Esophagus muscularis mucosa (tissue), 4 donors: ENCODE data around the gene PYGB. TPM values are rescaled to one million over a fixed set of nuclear protein-coding genes. Genes with fewer than 3 reads are reported as not detected.

ENCODE experiments used
- DNase-seq: peaks from one replicate; pipeline ENCODE4 v3.0.0-alpha.2; 2017; ENCODE audit errors: extremely low spot score
- H3K27ac ChIP-seq, 4 donors: fragments of 200-600 bp; sonication (generic); replicated peaks in 1 of 4; 1 replicate in 3 of 4; 2 replicates in 1 of 4; pipeline ENCODE4 v1.5.1; 2016 to 2019; ENCODE audit warnings: mild to moderate bottlenecking in 1 of 4
- H3K27me3 ChIP-seq, 4 donors: fragments of 200-600 bp; sonication (generic); one replicate each; pipeline versions ENCODE4 v1.5.1 to v1.6.0; 2016 to 2019
- H3K36me3 ChIP-seq, 4 donors: fragments of 200-600 bp; sonication (generic); one replicate each; pipeline ENCODE4 v1.5.1; 2016 to 2019
- H3K4me1 ChIP-seq, 4 donors: fragments of 200-600 bp; sonication (generic); one replicate each; pipeline ENCODE4 v1.5.1; 2016 to 2019
- H3K4me3 ChIP-seq, 4 donors: fragments of 200-600 bp; sonication (generic); 1 replicate in 2 of 4; 2 replicates in 2 of 4; pipeline ENCODE4 v1.5.1; 2016 to 2019; ENCODE audit warnings: mild to moderate bottlenecking in 4 of 4, moderate library complexity in 1 of 4
- H3K9me3 ChIP-seq, 4 donors: fragments of 200-600 bp; sonication (generic); 1 replicate in 3 of 4; 2 replicates in 1 of 4; pipeline ENCODE4 v1.5.1; 2016 to 2019
- CTCF ChIP-seq, 3 experiments: fragments of 200-600 bp in 2 of 3; fragments of 450-650 bp in 1 of 3; sonication (generic) in 2 of 3; IDR thresholded peaks; one replicate each; pipeline ENCODE4 v1.5.1; 2017 to 2019; ENCODE audit warnings: antibody characterized with exemption in 3 of 3, mild to moderate bottlenecking in 2 of 3, moderate library complexity in 1 of 3
- EP300 ChIP-seq: sonication (generic); formaldehyde crosslinking; IDR thresholded peaks from one replicate; pipeline ENCODE4 v1.6.1; 2017; ENCODE audit warnings: antibody characterized with exemption
- POLR2A ChIP-seq: fragments of 450-650 bp; IDR thresholded peaks from one replicate; pipeline ENCODE4 v1.6.1; 2017; ENCODE audit warnings: antibody characterized with exemption, moderate library complexity, mild to moderate bottlenecking, low read depth
- POLR2AphosphoS5 ChIP-seq, 2 donors: sonication (generic); formaldehyde crosslinking; IDR thresholded peaks; one replicate each; pipeline ENCODE4 v1.6.1; 2017; ENCODE audit warnings: antibody characterized with exemption in 2 of 2
- WGBS: methylation state at CpG from one replicate; pipeline ENCODE4 v1.1.5; 2018; 5-methylcytosine and 5-hydroxymethylcytosine counted together
- intact Hi-C: fragments of 100-400 bp; cut with DNase I; formaldehyde crosslinking; loops from one replicate; pipeline ENCODE4 v1.15.1; 2023
- total RNA-seq, 4 donors: library from RNA; depleted of rRNA; stranded (reverse); fragments of >200 nt; gene quantifications; one replicate each; pipeline versions ENCODE4 v1.1.0 to v1.2.1, GENCODE V29; 2016

The PYGB gene
- total RNA-seq, 4 donors from 2014 or later: 398 to 632 (median 462) TPM

- peak overlapping the region; percentile 18 to 86 (median 70) for H3K27ac ChIP-seq
- no peaks in the 10 kb centered on the region for H3K9me3 ChIP-seq
- H3K27me3 ChIP-seq: no peaks in the 10 kb centered on the region
- peaks cover 3 to 22% (median 15%) of the 10 kb centered on the region in 4 donors for H3K4me1 ChIP-seq
- TF ChIP-seq POLR2AphosphoS5 (IDR thresholded peaks at IDR 0.05): no peak
- TF ChIP-seq EP300: no peak
- no peak for TF ChIP-seq POLR2A
- no peak for TF ChIP-seq CTCF (IDR thresholded peaks at IDR 0.05)
- no peak for DNase-seq
- H3K4me3 ChIP-seq: no peak overlapping the region
- peaks cover 82 to 100% (median 99%) of the 10 kb centered on the region in 4 donors for H3K36me3 ChIP-seq
- intact Hi-C loops: no loop called here
- WGBS: 84% methylated on average over 11 of the region's 11 CpGs
These were observed 34.9 kb downstream of the PYGB start for GRCh38 chr20:25282796-25283195.

DNA sequence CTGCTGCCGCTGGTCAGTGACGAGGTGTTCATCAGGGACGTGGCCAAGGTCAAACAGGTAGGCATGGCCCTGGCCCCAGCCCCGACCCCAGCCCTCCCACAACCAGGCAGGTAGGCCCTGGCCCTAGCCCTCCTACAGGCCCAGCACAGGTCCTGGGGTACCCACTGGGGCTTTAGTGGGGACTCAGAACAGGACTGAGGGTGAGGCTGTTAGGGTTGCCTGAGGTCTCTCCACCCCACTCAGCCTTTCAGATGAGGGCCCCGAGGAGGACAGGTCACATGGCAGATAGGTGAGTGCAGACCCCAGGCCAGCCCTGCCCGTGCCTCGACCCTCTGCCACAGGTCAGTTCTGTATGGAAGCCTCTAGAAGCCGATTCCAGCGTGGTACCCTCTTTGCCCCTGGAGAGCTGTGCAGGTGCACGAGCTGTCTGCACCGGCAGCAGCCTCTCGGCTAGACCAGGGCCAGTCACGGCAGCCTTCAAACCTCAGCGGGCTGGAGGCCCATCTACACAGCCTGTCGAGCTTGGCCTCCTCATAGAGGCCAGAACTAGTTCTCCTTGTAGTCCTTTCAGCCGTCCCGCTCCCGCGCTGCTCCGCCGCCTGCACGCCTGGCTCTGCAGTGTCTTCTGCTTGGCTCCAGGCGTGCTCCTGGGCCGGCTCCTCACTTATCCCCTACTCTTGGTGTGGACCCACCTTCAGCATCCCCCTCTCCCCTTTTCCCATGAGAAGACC is 35.5 kb downstream of the PYGB start:
- H3K9me3 ChIP-seq: no peaks in the 10 kb centered on the region
- WGBS: 96% methylated on average over 19 of the region's 24 CpGs
- H3K27me3 ChIP-seq: no peaks in the 10 kb centered on the region
- intact Hi-C loops: no loop called here
- H3K27ac ChIP-seq: peak overlapping the region; percentile 18 to 86 (median 70)
- no peak for TF ChIP-seq EP300
- no peak for TF ChIP-seq CTCF (IDR thresholded peaks at IDR 0.05)
- no peak for TF ChIP-seq POLR2A
- no peak for TF ChIP-seq POLR2AphosphoS5 (IDR thresholded peaks at IDR 0.05)
- peaks cover 85 to 100% (median 99%) of the 10 kb centered on the region in 4 donors for H3K36me3 ChIP-seq
- H3K4me3 ChIP-seq: no peak overlapping the region
- H3K4me1 ChIP-seq: peaks cover 0 to 22% (median 15%) of the 10 kb centered on the region in 4 donors
- no peak for DNase-seq

GRCh38 chr20:25284131-25284601 is 36.3 kb downstream of the PYGB start:
- peaks cover 87 to 100% (median 99%) of the 10 kb centered on the region in 4 donors for H3K36me3 ChIP-seq
- H3K4me1 ChIP-seq: peaks cover 0 to 17% (median 14%) of the 10 kb centered on the region in 4 donors
- DNase-seq: no peak
- H3K27ac ChIP-seq: no peak overlapping the region
- H3K4me3 ChIP-seq: no peak overlapping the region
- no peaks in the 10 kb centered on the region for H3K9me3 ChIP-seq
- no peaks in the 10 kb centered on the region for H3K27me3 ChIP-seq
- no peak for TF ChIP-seq EP300
- no peak for TF ChIP-seq POLR2A
- no peak for TF ChIP-seq POLR2AphosphoS5 (IDR thresholded peaks at IDR 0.05)
- WGBS: 94% methylated on average over 14 of the region's 17 CpGs
- intact Hi-C loops: no loop called here

DNA sequence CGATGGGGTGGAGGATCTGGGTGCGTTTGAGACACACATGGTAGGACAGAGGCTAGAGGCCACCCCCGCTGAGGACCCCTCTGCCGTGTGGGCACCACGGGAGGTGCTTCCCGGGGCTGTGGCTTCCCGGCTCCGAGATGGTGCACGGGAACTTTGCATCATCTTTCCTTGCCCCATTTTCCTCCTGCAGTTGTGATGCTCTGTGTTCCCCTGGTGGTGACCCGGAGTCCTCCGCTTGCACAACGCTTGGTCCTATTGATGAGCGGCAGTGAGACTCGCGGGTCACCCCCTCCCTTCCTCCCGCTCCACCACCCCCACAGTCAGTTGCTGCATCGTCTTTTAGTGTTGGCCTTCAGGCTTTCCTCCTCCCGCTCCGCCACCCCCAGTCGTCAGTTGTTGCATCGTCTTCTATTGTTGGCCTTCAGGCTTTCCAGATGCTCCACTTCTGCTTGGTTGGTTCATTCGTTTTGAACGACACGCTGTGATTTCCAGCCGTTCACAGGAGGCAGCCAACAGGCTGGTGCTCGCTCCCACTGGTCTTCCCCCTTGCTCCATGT is 37.3 kb downstream of the PYGB start:
- peak overlapping the region in 1 of 4 donors; percentile 26 for H3K27ac ChIP-seq
- H3K4me1 ChIP-seq: peaks cover 0 to 7% (median 6%) of the 10 kb centered on the region in 4 donors
- H3K9me3 ChIP-seq: no peaks in the 10 kb centered on the region
- no peaks in the 10 kb centered on the region for H3K27me3 ChIP-seq
- TF ChIP-seq CTCF (IDR thresholded peaks at IDR 0.05) (no peak), POLR2AphosphoS5 (IDR thresholded peaks at IDR 0.05) (no peak), EP300 (no peak), POLR2A (no peak)
- intact Hi-C loops: no loop called here
- DNase-seq: no peak
- no peak overlapping the region for H3K4me3 ChIP-seq
- H3K36me3 ChIP-seq: peaks cover 93 to 100% (median 98%) of the 10 kb centered on the region in 4 donors
- 80% methylated on average over 26 of the region's 26 CpGs for WGBS
